Tibial nerve (tissue), 3 donors: ENCODE results near the gene OR6S1.

Experiments
- CTCF ChIP-seq, 5 experiments: fragments of 200-600 bp in 3 of 5; fragments of 450-650 bp in 2 of 5; sonication (generic) in 3 of 5; IDR thresholded peaks; one replicate each; pipeline ENCODE4 v1.5.1; 2016 to 2019; ENCODE audit warnings: antibody characterized with exemption in 5 of 5, mild to moderate bottlenecking in 3 of 5, moderate library complexity in 2 of 5
- POLR2A ChIP-seq, 2 donors: fragments of 450-650 bp; IDR thresholded peaks; one replicate each; pipeline ENCODE4 v1.6.1; 2017; ENCODE audit warnings: antibody characterized with exemption in 2 of 2, mild to moderate bottlenecking in 2 of 2, moderate library complexity in 2 of 2

GRCh38 chr14:20675669-20676068 lies 34.2 kb upstream of the OR6S1 start:
- TF ChIP-seq CTCF (IDR thresholded peaks at IDR 0.05) (no peak), POLR2A (IDR thresholded peaks at IDR 0.05) (no peak)
